ENCODE results near the gene CACNA1D. TPM values are rescaled to one million over a fixed set of nuclear protein-coding genes. Genes with fewer than 3 reads are reported as not detected.

The CACNA1D gene
- total and polyA plus RNA-seq, 2 experiments from 2014 or later: 5.2 to 27.8 TPM

DNA sequence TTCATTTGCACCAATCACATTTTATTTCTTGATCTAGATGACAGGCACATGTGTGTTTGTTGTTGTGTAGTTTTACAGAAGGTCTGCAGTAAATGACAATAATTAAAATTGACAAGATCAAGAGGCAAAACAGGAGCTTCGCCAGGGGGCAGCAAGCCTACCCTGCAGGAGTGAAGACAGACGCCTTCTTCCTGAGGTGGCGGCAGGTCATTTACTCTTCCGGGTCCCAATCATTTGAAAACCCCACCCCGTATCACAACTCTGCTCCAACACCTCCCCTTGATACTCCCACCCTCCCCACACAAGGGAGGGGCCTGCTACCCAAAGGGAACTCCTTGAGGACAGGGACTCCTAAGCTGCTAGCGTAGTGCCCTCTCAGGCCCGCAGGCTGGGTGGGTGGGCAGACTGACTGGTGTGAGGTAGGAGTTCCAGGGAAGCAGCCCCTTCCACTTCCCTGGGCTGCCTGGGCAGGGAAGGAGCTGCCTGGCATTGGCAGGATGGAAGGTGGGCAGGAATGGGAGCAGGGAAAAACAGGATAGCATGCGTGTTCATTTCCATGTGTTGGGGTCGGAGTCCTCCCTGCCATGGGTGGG lies 338.7 kb downstream of the CACNA1D start:
- WGBS (ENCODE audit: low lambda C conversion rate, missing lambda C conversion rate): 89% methylated on average over 9 of the region's 9 CpGs
- no peak overlapping the region for H3K4me2 ChIP-seq

DNA sequence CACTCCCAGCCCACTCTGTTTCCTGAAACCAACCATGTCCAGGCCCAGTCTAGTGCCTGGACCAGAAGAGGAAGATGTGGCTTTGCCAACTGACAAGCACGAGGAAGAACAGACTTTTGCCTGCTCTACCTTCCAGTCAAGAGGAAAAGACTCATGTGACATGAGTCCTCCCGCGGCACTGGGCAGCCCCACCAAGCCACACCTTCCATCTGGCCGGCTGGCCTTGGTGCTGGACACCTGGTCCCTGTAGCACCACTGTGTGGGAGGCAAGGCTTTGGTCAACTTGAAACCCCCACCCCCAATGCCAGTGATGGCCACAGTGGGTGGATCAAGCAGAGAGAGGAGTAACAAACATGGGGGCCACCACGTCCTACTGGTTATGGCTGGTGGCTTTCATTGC lies 339.3 kb downstream of the CACNA1D start:
- H3K79me2 ChIP-seq: peaks cover 61% of the 10 kb centered on the region
- DNase-seq (ENCODE audit: low spot score): no peak
- no peaks in the 10 kb centered on the region for H3K27me3 ChIP-seq
- TF ChIP-seq, protein P1, sequence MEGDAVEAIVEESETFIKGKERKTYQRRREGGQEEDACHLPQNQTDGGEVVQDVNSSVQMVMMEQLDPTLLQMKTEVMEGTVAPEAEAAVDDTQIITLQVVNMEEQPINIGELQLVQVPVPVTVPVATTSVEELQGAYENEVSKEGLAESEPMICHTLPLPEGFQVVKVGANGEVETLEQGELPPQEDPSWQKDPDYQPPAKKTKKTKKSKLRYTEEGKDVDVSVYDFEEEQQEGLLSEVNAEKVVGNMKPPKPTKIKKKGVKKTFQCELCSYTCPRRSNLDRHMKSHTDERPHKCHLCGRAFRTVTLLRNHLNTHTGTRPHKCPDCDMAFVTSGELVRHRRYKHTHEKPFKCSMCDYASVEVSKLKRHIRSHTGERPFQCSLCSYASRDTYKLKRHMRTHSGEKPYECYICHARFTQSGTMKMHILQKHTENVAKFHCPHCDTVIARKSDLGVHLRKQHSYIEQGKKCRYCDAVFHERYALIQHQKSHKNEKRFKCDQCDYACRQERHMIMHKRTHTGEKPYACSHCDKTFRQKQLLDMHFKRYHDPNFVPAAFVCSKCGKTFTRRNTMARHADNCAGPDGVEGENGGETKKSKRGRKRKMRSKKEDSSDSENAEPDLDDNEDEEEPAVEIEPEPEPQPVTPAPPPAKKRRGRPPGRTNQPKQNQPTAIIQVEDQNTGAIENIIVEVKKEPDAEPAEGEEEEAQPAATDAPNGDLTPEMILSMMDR (IDR thresholded peaks at IDR 0.05; ENCODE audit: poor library complexity): no peak
- TF ChIP-seq EZH2 (IDR thresholded peaks at IDR 0.05; ENCODE audit: borderline replicate concordance): no peak
- TF ChIP-seq EZH2phosphoT487 (IDR thresholded peaks at IDR 0.05; ENCODE audit: low read depth, severe bottlenecking, unreplicated experiment): no peak
- no peaks in the 10 kb centered on the region for H4K20me1 ChIP-seq (ENCODE audit: insufficient read depth, poor library complexity, severe bottlenecking)
- H3K27ac ChIP-seq: no peak overlapping the region
- no peak overlapping the region for H2AFZ ChIP-seq
- no peak overlapping the region for H3K4me3 ChIP-seq
- H3K4me1 ChIP-seq (ENCODE audit: insufficient read depth): no peaks in the 10 kb centered on the region
- H3K36me3 ChIP-seq (replicated peaks; ENCODE audit: insufficient read depth, low read depth): no peaks in the 10 kb centered on the region
- 97% methylated on average over 5 of the region's 5 CpGs for WGBS (ENCODE audit: low lambda C conversion rate, missing lambda C conversion rate)
- no peaks in the 10 kb centered on the region for H3K9me3 ChIP-seq (ENCODE audit: low read depth)
- H3K9me2 ChIP-seq (replicated peaks; ENCODE audit: insufficient read depth): no peaks in the 10 kb centered on the region
- H3K4me2 ChIP-seq: no peak overlapping the region

More for the DNA sequence above, 338.7 kb downstream of the CACNA1D start:
- TF ChIP-seq EZH2phosphoT487 (IDR thresholded peaks at IDR 0.05; ENCODE audit: low read depth, severe bottlenecking, unreplicated experiment) (no peak), EZH2 (IDR thresholded peaks at IDR 0.05; ENCODE audit: borderline replicate concordance) (no peak)
- TF ChIP-seq, protein P1 (IDR thresholded peaks at IDR 0.05; ENCODE audit: poor library complexity): no peak
- Histone ChIP-seq H2AFZ (no peak overlapping the region), H3K27ac (no peak overlapping the region), H3K79me2 (peaks cover 61% of the 10 kb centered on the region), H3K4me1 (ENCODE audit: insufficient read depth) (no peaks in the 10 kb centered on the region), H3K36me3 (replicated peaks; ENCODE audit: insufficient read depth, low read depth) (no peaks in the 10 kb centered on the region), H3K9me3 (ENCODE audit: low read depth) (no peaks in the 10 kb centered on the region), H3K4me3 (no peak overlapping the region), H3K9me2 (replicated peaks; ENCODE audit: insufficient read depth) (no peaks in the 10 kb centered on the region), H3K27me3 (no peaks in the 10 kb centered on the region), H4K20me1 (ENCODE audit: insufficient read depth, poor library complexity, severe bottlenecking) (no peaks in the 10 kb centered on the region)
- no peak for DNase-seq (ENCODE audit: low spot score)

DNA sequence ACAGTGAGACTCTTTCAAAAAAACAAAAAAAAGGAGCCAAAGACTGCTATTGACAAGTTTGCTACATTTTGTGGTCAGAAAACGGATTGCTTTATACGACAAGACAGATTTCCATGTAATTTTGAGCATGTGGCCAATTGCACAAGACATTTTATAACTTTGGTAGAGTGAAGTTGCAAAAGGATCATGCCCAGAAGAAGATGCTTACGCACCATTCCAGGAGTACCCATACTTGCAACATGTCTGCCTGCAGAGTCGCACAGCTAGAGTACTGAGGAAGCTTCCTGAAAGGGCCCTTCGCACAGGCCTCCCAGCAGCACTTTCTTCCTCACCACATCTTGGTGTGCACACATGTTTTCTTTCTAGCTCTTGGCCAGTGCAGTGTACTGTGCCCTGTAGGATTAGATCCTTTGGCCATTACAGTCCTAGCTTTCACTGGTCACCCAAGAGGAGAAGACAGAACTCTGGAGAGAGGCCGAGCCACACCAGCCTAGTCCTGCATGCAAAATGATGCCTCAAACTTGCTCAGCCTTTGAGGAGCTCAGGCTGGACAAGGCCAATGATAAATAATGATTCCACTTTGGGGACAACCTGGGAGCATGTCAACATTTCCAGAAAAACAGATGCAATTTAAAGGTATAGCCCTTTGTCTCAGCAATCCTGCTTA lies 340.2 kb downstream of the CACNA1D start:
- Histone ChIP-seq H3K27ac (no peak overlapping the region), H3K9me3 (ENCODE audit: low read depth) (no peaks in the 10 kb centered on the region), H3K36me3 (replicated peaks; ENCODE audit: insufficient read depth, low read depth) (no peaks in the 10 kb centered on the region), H3K79me2 (peaks cover 61% of the 10 kb centered on the region), H3K9me2 (replicated peaks; ENCODE audit: insufficient read depth) (no peaks in the 10 kb centered on the region), H3K4me3 (no peak overlapping the region), H3K27me3 (no peaks in the 10 kb centered on the region), H3K4me2 (no peak overlapping the region), H2AFZ (no peak overlapping the region), H4K20me1 (ENCODE audit: insufficient read depth, poor library complexity, severe bottlenecking) (no peaks in the 10 kb centered on the region), H3K4me1 (ENCODE audit: insufficient read depth) (no peaks in the 10 kb centered on the region)
- DNase-seq (ENCODE audit: low spot score): no peak
- WGBS (ENCODE audit: low lambda C conversion rate, missing lambda C conversion rate): 98% methylated on average over 6 of the region's 6 CpGs
- no peak for TF ChIP-seq EZH2phosphoT487 (IDR thresholded peaks at IDR 0.05; ENCODE audit: low read depth, severe bottlenecking, unreplicated experiment)
- TF ChIP-seq EZH2 (IDR thresholded peaks at IDR 0.05; ENCODE audit: borderline replicate concordance): no peak
- TF ChIP-seq, protein P1 (IDR thresholded peaks at IDR 0.05; ENCODE audit: poor library complexity): no peak
